Measurements from ENCODE around the gene METTL13. TPM values are rescaled to one million over a fixed set of nuclear protein-coding genes. Genes with fewer than 3 reads are reported as not detected.

Gene METTL13
- polyA plus RNA-seq (2012; ENCODE audit: low read depth, missing spikeins): 23.3 TPM

- TF ChIP-seq SPI1 (IDR thresholded peaks at IDR 0.05; ENCODE audit: low read depth, low read length): no peak
- TF ChIP-seq TAF1 (IDR thresholded peaks at IDR 0.05; ENCODE audit: low read depth, low read length): peak; percentile 85
- peak; percentile 82 for TF ChIP-seq POLR2AphosphoS5 (IDR thresholded peaks at IDR 0.05; ENCODE audit: low read depth, low read length)
- TF ChIP-seq POU2F2 (IDR thresholded peaks at IDR 0.05; ENCODE audit: low read depth, low read length): peak; percentile 61; the same call in 1 of the 2 replicates
- no peak for TF ChIP-seq PAX5 (IDR thresholded peaks at IDR 0.05; ENCODE audit: insufficient read depth, low read length, severe bottlenecking)
- peak; percentile 88 for TF ChIP-seq POLR2A (IDR thresholded peaks at IDR 0.05; ENCODE audit: low read depth, low read length)
- peak; percentile 99 for FAIRE-seq
Measured at GRCh38 chr1:171781176-171781875, at the start of gene METTL13. Gene METTL13, plus strand, starts transcription at chr1:171781660. Its CDS starts 308 bp downstream, at chr1:171781968.

GRCh38 chr1:171736196-171736595 lies 45.3 kb upstream of the METTL13 start:
- TF ChIP-seq POU2F2 (IDR thresholded peaks at IDR 0.05; ENCODE audit: low read depth, low read length) (no peak), PAX5 (IDR thresholded peaks at IDR 0.05; ENCODE audit: insufficient read depth, low read length, severe bottlenecking) (no peak), POLR2A (IDR thresholded peaks at IDR 0.05; ENCODE audit: low read depth, low read length) (no peak), SPI1 (IDR thresholded peaks at IDR 0.05; ENCODE audit: low read depth, low read length) (no peak), POLR2AphosphoS5 (IDR thresholded peaks at IDR 0.05; ENCODE audit: low read depth, low read length) (no peak), TAF1 (IDR thresholded peaks at IDR 0.05; ENCODE audit: low read depth, low read length) (no peak)
- FAIRE-seq (no peak), DNase-seq (ENCODE audit: insufficient read length, low spot score) (no peak)

More at GRCh38 chr1:171781176-171781875, at the start of gene METTL13:
- peak; percentile 88 for DNase-seq (ENCODE audit: insufficient read length, low spot score)

- DNase-seq (ENCODE audit: insufficient read length, low spot score) (no peak), FAIRE-seq (no peak)
- TF ChIP-seq TAF1 (IDR thresholded peaks at IDR 0.05; ENCODE audit: low read depth, low read length) (no peak), POU2F2 (IDR thresholded peaks at IDR 0.05; ENCODE audit: low read depth, low read length) (no peak), POLR2A (IDR thresholded peaks at IDR 0.05; ENCODE audit: low read depth, low read length) (no peak), POLR2AphosphoS5 (IDR thresholded peaks at IDR 0.05; ENCODE audit: low read depth, low read length) (no peak), PAX5 (IDR thresholded peaks at IDR 0.05; ENCODE audit: insufficient read depth, low read length, severe bottlenecking) (no peak), SPI1 (IDR thresholded peaks at IDR 0.05; ENCODE audit: low read depth, low read length) (no peak)
Measured at GRCh38 chr1:171738911-171739310, 42.5 kb upstream of the METTL13 start.

GRCh38 chr1:171739656-171740055 lies 41.8 kb upstream of the METTL13 start:
- DNase-seq (ENCODE audit: insufficient read length, low spot score) (no peak), FAIRE-seq (no peak)
- no peak for TF ChIP-seq TAF1 (IDR thresholded peaks at IDR 0.05; ENCODE audit: low read depth, low read length)
- TF ChIP-seq PAX5 (IDR thresholded peaks at IDR 0.05; ENCODE audit: insufficient read depth, low read length, severe bottlenecking): no peak
- no peak for TF ChIP-seq SPI1 (IDR thresholded peaks at IDR 0.05; ENCODE audit: low read depth, low read length)
- TF ChIP-seq POU2F2 (IDR thresholded peaks at IDR 0.05; ENCODE audit: low read depth, low read length): no peak
- TF ChIP-seq POLR2A (IDR thresholded peaks at IDR 0.05; ENCODE audit: low read depth, low read length): no peak
- no peak for TF ChIP-seq POLR2AphosphoS5 (IDR thresholded peaks at IDR 0.05; ENCODE audit: low read depth, low read length)

- FAIRE-seq: no peak
- TF ChIP-seq PAX5 (IDR thresholded peaks at IDR 0.05; ENCODE audit: insufficient read depth, low read length, severe bottlenecking): no peak
- TF ChIP-seq POLR2A (IDR thresholded peaks at IDR 0.05; ENCODE audit: low read depth, low read length): no peak
- no peak for TF ChIP-seq POU2F2 (IDR thresholded peaks at IDR 0.05; ENCODE audit: low read depth, low read length)
- TF ChIP-seq SPI1 (IDR thresholded peaks at IDR 0.05; ENCODE audit: low read depth, low read length): no peak
- no peak for TF ChIP-seq TAF1 (IDR thresholded peaks at IDR 0.05; ENCODE audit: low read depth, low read length)
- TF ChIP-seq POLR2AphosphoS5 (IDR thresholded peaks at IDR 0.05; ENCODE audit: low read depth, low read length): no peak
Measured at GRCh38 chr1:171740356-171740863, 41.0 kb upstream of the METTL13 start.

GRCh38 chr1:171740987-171741871 lies 40.2 kb upstream of the METTL13 start:
- DNase-seq (ENCODE audit: insufficient read length, low spot score) (peak; percentile 30), FAIRE-seq (no peak)
- no peak for TF ChIP-seq POLR2AphosphoS5 (IDR thresholded peaks at IDR 0.05; ENCODE audit: low read depth, low read length)
- TF ChIP-seq TAF1 (IDR thresholded peaks at IDR 0.05; ENCODE audit: low read depth, low read length): peak; percentile 29; the same call in 1 of the 2 replicates
- TF ChIP-seq SPI1 (IDR thresholded peaks at IDR 0.05; ENCODE audit: low read depth, low read length): no peak
- peak; percentile 58 for TF ChIP-seq PAX5 (IDR thresholded peaks at IDR 0.05; ENCODE audit: insufficient read depth, low read length, severe bottlenecking)
- TF ChIP-seq POLR2A (IDR thresholded peaks at IDR 0.05; ENCODE audit: low read depth, low read length): no peak
- TF ChIP-seq POU2F2 (IDR thresholded peaks at IDR 0.05; ENCODE audit: low read depth, low read length): no peak

More at GRCh38 chr1:171740356-171740863, 41.0 kb upstream of the METTL13 start:
- no peak for DNase-seq (ENCODE audit: insufficient read length, low spot score)

- DNase-seq (ENCODE audit: insufficient read length, low spot score) (peak; percentile 68), FAIRE-seq (peak; percentile 98)
- TF ChIP-seq TAF1 (IDR thresholded peaks at IDR 0.05; ENCODE audit: low read depth, low read length): peak; percentile 63
- no peak for TF ChIP-seq POU2F2 (IDR thresholded peaks at IDR 0.05; ENCODE audit: low read depth, low read length)
- peak; percentile 76 for TF ChIP-seq POLR2A (IDR thresholded peaks at IDR 0.05; ENCODE audit: low read depth, low read length)
- peak; percentile 80 for TF ChIP-seq POLR2AphosphoS5 (IDR thresholded peaks at IDR 0.05; ENCODE audit: low read depth, low read length)
- TF ChIP-seq SPI1 (IDR thresholded peaks at IDR 0.05; ENCODE audit: low read depth, low read length): no peak
Measured at GRCh38 chr1:171741872-171742576, 39.4 kb upstream of the METTL13 start, which contains the start of gene VAMP4. Gene VAMP4, minus strand, starts transcription at chr1:171742065. Its CDS starts 3,651 bp downstream, at chr1:171738414.

- DNase-seq (ENCODE audit: insufficient read length, low spot score): no peak
- FAIRE-seq: peak; percentile 35
- TF ChIP-seq SPI1 (IDR thresholded peaks at IDR 0.05; ENCODE audit: low read depth, low read length) (no peak), POLR2A (IDR thresholded peaks at IDR 0.05; ENCODE audit: low read depth, low read length) (no peak), POU2F2 (IDR thresholded peaks at IDR 0.05; ENCODE audit: low read depth, low read length) (no peak), POLR2AphosphoS5 (IDR thresholded peaks at IDR 0.05; ENCODE audit: low read depth, low read length) (no peak), TAF1 (IDR thresholded peaks at IDR 0.05; ENCODE audit: low read depth, low read length) (no peak), PAX5 (IDR thresholded peaks at IDR 0.05; ENCODE audit: insufficient read depth, low read length, severe bottlenecking) (no peak)
Measured at GRCh38 chr1:171742577-171742922, 38.9 kb upstream of the METTL13 start.
